Breast epithelium (tissue), 4 donors: ENCODE measurements around the gene DNAJB7. TPM values are rescaled to one million over a fixed set of nuclear protein-coding genes. Genes with fewer than 3 reads are reported as not detected.

Experiments
- DNase-seq, 2 donors: peaks; one replicate each; pipeline ENCODE4 v3.0.0-alpha.2; 2019; ENCODE audit warnings: low spot score in 2 of 2
- H3K27ac ChIP-seq, 2 donors: fragments of 200-600 bp; sonication (generic) in 1 of 2; one replicate each; pipeline ENCODE4 v1.5.1; 2016 to 2019; ENCODE audit warnings: mild to moderate bottlenecking in 1 of 2
- H3K27me3 ChIP-seq, 2 donors: fragments of 200-600 bp; sonication (generic) in 1 of 2; one replicate each; pipeline versions ENCODE4 v1.5.1 to v1.6.0; 2017 to 2019; ENCODE audit warnings: control low read depth in 1 of 2, mild to moderate bottlenecking in 1 of 2
- H3K36me3 ChIP-seq: fragments of 200-600 bp; one replicate; pipeline ENCODE4 v1.5.1; 2019
- H3K4me1 ChIP-seq, 2 donors: fragments of 200-600 bp; sonication (generic); one replicate each; pipeline ENCODE4 v1.5.1; 2016 to 2019; ENCODE audit warnings: control low read depth in 1 of 2
- H3K4me3 ChIP-seq, 3 donors: fragments of 200-600 bp; sonication (generic); 1 replicate in 2 of 3; 2 replicates in 1 of 3; pipeline ENCODE4 v1.5.1; 2016 to 2019; ENCODE audit warnings: mild to moderate bottlenecking in 3 of 3, moderate library complexity in 2 of 3
- H3K9me3 ChIP-seq, 2 donors: fragments of 200-600 bp; sonication (generic) in 1 of 2; one replicate each; pipeline ENCODE4 v1.5.1; 2016 to 2019; ENCODE audit warnings: control low read depth in 1 of 2
- CTCF ChIP-seq, 3 donors: fragments of 450-650 bp; IDR thresholded peaks; one replicate each; pipeline ENCODE4 v1.5.1; 2016 to 2017; ENCODE audit warnings: antibody characterized with exemption in 3 of 3, mild to moderate bottlenecking in 3 of 3, moderate library complexity in 3 of 3
- POLR2A ChIP-seq: fragments of 450-650 bp; IDR thresholded peaks from one replicate; pipeline ENCODE4 v1.6.1; 2016; ENCODE audit warnings: antibody characterized with exemption, mild to moderate bottlenecking, moderate library complexity
- POLR2AphosphoS5 ChIP-seq, 3 donors: sonication (generic); formaldehyde crosslinking; IDR thresholded peaks; one replicate each; pipeline ENCODE4 v1.6.1; 2017; ENCODE audit warnings: antibody characterized with exemption in 3 of 3
- intact Hi-C: fragments of 100-400 bp; cut with DNase I; formaldehyde crosslinking; loops from one replicate; pipeline ENCODE4 v1.15.1; 2023; ENCODE audit warnings: low total_unique reads
- total RNA-seq, 3 donors: library from RNA; depleted of rRNA; stranded (reverse); fragments of >200 nt; gene quantifications; one replicate each; pipeline ENCODE4 v1.1.0, GENCODE V29; 2016

Gene DNAJB7
- not detected for total RNA-seq

GRCh38 chr22:40862013-40862412, at the start of gene DNAJB7:
DNAJB7 (minus strand) TSS chr22:40862113; CDS start chr22:40861994, 119 bp downstream.
- Histone ChIP-seq H3K27me3 (no peaks in the 10 kb centered on the region), H3K4me1 (peaks cover 0 to 7% of the 10 kb centered on the region in 2 donors), H3K4me3 (no peak within 1 kb of the TSS), H3K36me3 (no peaks in the 10 kb centered on the region), H3K27ac (no peak within 1 kb of the TSS), H3K9me3 (no peaks in the 10 kb centered on the region)
- no peak for TF ChIP-seq POLR2AphosphoS5 (IDR thresholded peaks at IDR 0.05)
- no peak for TF ChIP-seq CTCF (IDR thresholded peaks at IDR 0.05)
- TF ChIP-seq POLR2A: no peak
- intact Hi-C loops: no loop called here
- no peak for DNase-seq

GRCh38 chr22:40908895-40909294, 47.0 kb upstream of the DNAJB7 start:
- Histone ChIP-seq H3K4me3 (no peak overlapping the region), H3K9me3 (no peaks in the 10 kb centered on the region), H3K36me3 (peaks cover 8% of the 10 kb centered on the region), H3K4me1 (no peaks in the 10 kb centered on the region), H3K27ac (no peak overlapping the region), H3K27me3 (no peaks in the 10 kb centered on the region)
- no peak for TF ChIP-seq CTCF (IDR thresholded peaks at IDR 0.05)
- no peak for TF ChIP-seq POLR2AphosphoS5 (IDR thresholded peaks at IDR 0.05)
- TF ChIP-seq POLR2A: no peak
- intact Hi-C loops: no loop called here
- no peak for DNase-seq

GRCh38 chr22:40904101-40904500, 42.2 kb upstream of the DNAJB7 start:
- TF ChIP-seq CTCF (IDR thresholded peaks at IDR 0.05) (no peak), POLR2AphosphoS5 (IDR thresholded peaks at IDR 0.05) (no peak), POLR2A (no peak)
- Histone ChIP-seq H3K36me3 (peaks cover 4% of the 10 kb centered on the region), H3K27ac (no peak overlapping the region), H3K4me1 (no peaks in the 10 kb centered on the region), H3K9me3 (no peaks in the 10 kb centered on the region), H3K4me3 (no peak overlapping the region), H3K27me3 (no peaks in the 10 kb centered on the region)
- no peak for DNase-seq
- intact Hi-C loops: no loop called here

GRCh38 chr22:40898850-40899357, 37.0 kb upstream of the DNAJB7 start:
- H3K27me3 ChIP-seq: no peaks in the 10 kb centered on the region
- H3K4me1 ChIP-seq: no peaks in the 10 kb centered on the region
- no peaks in the 10 kb centered on the region for H3K9me3 ChIP-seq
- intact Hi-C loops: no loop called here
- H3K27ac ChIP-seq: no peak overlapping the region
- H3K4me3 ChIP-seq: no peak overlapping the region
- DNase-seq: no peak
- H3K36me3 ChIP-seq: no peaks in the 10 kb centered on the region
- TF ChIP-seq CTCF (IDR thresholded peaks at IDR 0.05) (peak in 2 of 3 donors; percentile 25 to 31), POLR2A (no peak)

GRCh38 chr22:40894417-40894816, 32.5 kb upstream of the DNAJB7 start:
- Histone ChIP-seq H3K27me3 (no peaks in the 10 kb centered on the region), H3K27ac (no peak overlapping the region), H3K4me3 (no peak overlapping the region), H3K36me3 (no peaks in the 10 kb centered on the region), H3K9me3 (no peaks in the 10 kb centered on the region), H3K4me1 (no peaks in the 10 kb centered on the region)
- no peak for DNase-seq
- intact Hi-C loops: no loop called here
- TF ChIP-seq CTCF (IDR thresholded peaks at IDR 0.05): no peak
